COLO668 (cell line): ENCODE data around the gene AADAC.
"Not testable (repeated sequence)": the region's sequence is repeated elsewhere in the genome, so short reads cannot be mapped to it uniquely, and the experiment has no call there.

Source experiments
- DNase-seq: peaks from one replicate; lab custom pipeline; 2025; ENCODE audit not compliant: unreplicated experiment; lab: John Stamatoyannopoulos, UW

Gene AADAC

GRCh38 chr3:151813799-151814198 is at the start of gene AADAC:
TSS of gene AADAC (plus strand) at chr3:151814116. CDS start at chr3:151814163, 47 bp downstream.
- no peak for DNase-seq

GRCh38 chr3:151764699-151765098 is 49.2 kb upstream of the AADAC start:
- not testable (repeated sequence) for DNase-seq

- no peak for DNase-seq
Measured at GRCh38 chr3:151765685-151766084, 48.2 kb upstream of the AADAC start.

GRCh38 chr3:151766454-151766853 is 47.5 kb upstream of the AADAC start:
- DNase-seq, result no peak

- DNase-seq, result no peak
Measured at GRCh38 chr3:151768393-151768930, 45.5 kb upstream of the AADAC start.

- no peak for DNase-seq
Measured at GRCh38 chr3:151769175-151769574, 44.7 kb upstream of the AADAC start.

GRCh38 chr3:151770956-151771355 is 43.0 kb upstream of the AADAC start:
- DNase-seq, result no peak

- no peak for DNase-seq
Measured at GRCh38 chr3:151772825-151773480, 41.0 kb upstream of the AADAC start.

GRCh38 chr3:151774235-151774634 is 39.7 kb upstream of the AADAC start:
- no peak for DNase-seq

- DNase-seq, result no peak
Measured at GRCh38 chr3:151774910-151775309, 39.0 kb upstream of the AADAC start.

GRCh38 chr3:151775314-151776258 is 38.3 kb upstream of the AADAC start:
- no peak for DNase-seq

- DNase-seq, result no peak
Measured at GRCh38 chr3:151776259-151776740, 37.6 kb upstream of the AADAC start.

- no peak for DNase-seq
Measured at GRCh38 chr3:151777880-151778279, 36.0 kb upstream of the AADAC start.

GRCh38 chr3:151787626-151788025 is 26.3 kb upstream of the AADAC start:
- DNase-seq, result no peak

- DNase-seq, result no peak
Measured at GRCh38 chr3:151788401-151788800, 25.5 kb upstream of the AADAC start.

GRCh38 chr3:151789853-151790463 is 24.0 kb upstream of the AADAC start:
- DNase-seq, result no peak

- not testable (repeated sequence) for DNase-seq
Measured at GRCh38 chr3:151790763-151791162, 23.2 kb upstream of the AADAC start.

GRCh38 chr3:151792411-151792810 is 21.5 kb upstream of the AADAC start:
- DNase-seq, result no peak

- no peak for DNase-seq
Measured at GRCh38 chr3:151793636-151794035, 20.3 kb upstream of the AADAC start.

- DNase-seq, result no peak
Measured at GRCh38 chr3:151794080-151794479, 19.8 kb upstream of the AADAC start.

GRCh38 chr3:151795276-151795675 is 18.6 kb upstream of the AADAC start:
- DNase-seq, result no peak
